ENCODE data around the gene LEAP2. TPM values are rescaled to one million over a fixed set of nuclear protein-coding genes. Genes with fewer than 3 reads are reported as not detected.

The LEAP2 gene
- polyA plus RNA-seq, 1 of the 3 experiments (the other 2 are of a cell fraction), result 0.64 TPM

DNA sequence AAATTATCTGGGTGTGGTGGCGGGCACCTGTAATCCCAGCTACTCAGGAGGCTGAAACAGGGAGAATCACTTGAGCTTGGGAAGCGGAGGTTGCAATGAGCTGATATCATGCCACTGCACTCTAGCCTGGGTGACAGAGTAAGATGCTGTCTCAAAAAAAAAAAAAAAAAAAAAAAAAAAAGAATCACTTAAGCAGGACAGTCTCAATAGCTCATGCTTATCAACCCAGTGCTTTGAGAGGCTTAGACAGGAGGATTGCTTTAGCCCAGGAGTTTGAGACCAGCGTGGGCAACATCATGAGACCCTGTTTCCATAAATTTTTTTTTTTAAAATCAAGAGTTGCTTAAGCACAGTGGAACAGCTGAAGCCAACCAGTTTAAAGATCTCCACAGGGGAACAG, 42.6 kb downstream of the LEAP2 start:
- 98% methylated on average over 3 of the region's 3 CpGs for WGBS (ENCODE audit: low lambda C conversion rate)
- Histone ChIP-seq H3K27me3 (ENCODE audit: insufficient read depth) (no peaks in the 10 kb centered on the region), H3F3A (replicated peaks; ENCODE audit: insufficient read depth) (peaks cover 20% of the 10 kb centered on the region), H3K9me3 (no peaks in the 10 kb centered on the region), H3K4me3 (ENCODE audit: low read depth in 2 of 2, low read length in 1 of 2) (no peak overlapping the region), H4K20me1 (ENCODE audit: insufficient read depth) (peaks cover 51% of the 10 kb centered on the region), H3K4me1 (ENCODE audit: control insufficient read depth in 1 of 2, insufficient read depth in 2 of 2, low read depth in 1 of 2, low read length in 1 of 2) (no peaks in the 10 kb centered on the region), H2AFZ (ENCODE audit: low read depth) (no peak overlapping the region), H3K36me3 (replicated peaks in 1 of 2; ENCODE audit: control insufficient read depth in 1 of 2, insufficient read depth in 2 of 2, low read length in 1 of 2) (peaks cover 18 to 59% of the 10 kb centered on the region in 2 experiments), H3K9me2 (no peaks in the 10 kb centered on the region), H3K4me2 (no peak overlapping the region), H3K79me2 (ENCODE audit: insufficient read depth) (peaks cover 95% of the 10 kb centered on the region), H3K27ac (ENCODE audit: low read depth in 2 of 2, low read length in 1 of 2) (no peak overlapping the region), H3K9ac (no peak overlapping the region)
- CTCF ChIA-PET, result no interaction called here
- POLR2A ChIA-PET, result no interaction called here
- TF ChIP-seq TAF1 (IDR thresholded peaks at IDR 0.05; ENCODE audit: borderline replicate concordance, low read depth, low read length) (no peak), FOXJ3 (CRISPR knock-in tag; IDR thresholded peaks at IDR 0.05) (no peak)
- TF ChIP-seq, protein P1, sequence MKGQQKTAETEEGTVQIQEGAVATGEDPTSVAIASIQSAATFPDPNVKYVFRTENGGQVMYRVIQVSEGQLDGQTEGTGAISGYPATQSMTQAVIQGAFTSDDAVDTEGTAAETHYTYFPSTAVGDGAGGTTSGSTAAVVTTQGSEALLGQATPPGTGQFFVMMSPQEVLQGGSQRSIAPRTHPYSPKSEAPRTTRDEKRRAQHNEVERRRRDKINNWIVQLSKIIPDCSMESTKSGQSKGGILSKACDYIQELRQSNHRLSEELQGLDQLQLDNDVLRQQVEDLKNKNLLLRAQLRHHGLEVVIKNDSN (IDR thresholded peaks at IDR 0.05; ENCODE audit: borderline replicate concordance, low read depth), result no peak
- DNase-seq, result no peak

Small RNA genes within 50 kb of the gene (small RNA-seq; reads per million reads assigned to genes)
- gene RNA5SP192, result 0 reads per million in 7 experiments

Other genes with a start within 250 kb of the LEAP2 start
- 0.05 and 0.08 TPM in 2 replicates for gene IL13, start 215.5 kb upstream of the LEAP2 start, polyA plus RNA-seq (2012; rRNA removed)
- gene IL4, start 199.7 kb upstream of the LEAP2 start, polyA plus RNA-seq (2012; rRNA removed), result not detected in 2 replicates
- gene KIF3A, start 136.1 kb upstream of the LEAP2 start, polyA plus RNA-seq (2012; rRNA removed), result 5.1 and 5.2 TPM in 2 replicates
- gene CCNI2, start 126.2 kb upstream of the LEAP2 start, polyA plus RNA-seq (2012; rRNA removed), result 0.05 and 0.34 TPM in 2 replicates
- gene SEPTIN8, start 96.4 kb upstream of the LEAP2 start, polyA plus RNA-seq (2012; rRNA removed), result 54.9 and 57.6 TPM in 2 replicates
- 0.23 and 0.30 TPM in 2 replicates for gene SOWAHA, start 60.4 kb upstream of the LEAP2 start, polyA plus RNA-seq (2012; rRNA removed)
- gene SHROOM1, start 43.0 kb upstream of the LEAP2 start, polyA plus RNA-seq (2012; rRNA removed), result 3.8 and 4.8 TPM in 2 replicates
- 0.82 and 1.2 TPM in 2 replicates for gene GDF9, start 7.2 kb upstream of the LEAP2 start, polyA plus RNA-seq (2012; rRNA removed)
- gene UQCRQ, start 7.0 kb upstream of the LEAP2 start, polyA plus RNA-seq (2012; rRNA removed), result 510 and 694 TPM in 2 replicates
- gene AFF4, start 90.0 kb downstream of the LEAP2 start, polyA plus RNA-seq (2012; rRNA removed), result 8.1 and 11.9 TPM in 2 replicates
- gene ZCCHC10, start 152.9 kb downstream of the LEAP2 start, polyA plus RNA-seq (2012; rRNA removed), result 26.3 and 28.4 TPM in 2 replicates
- gene HSPA4, start 178.3 kb downstream of the LEAP2 start, polyA plus RNA-seq (2012; rRNA removed), result 18.8 and 20.2 TPM in 2 replicates